ENCODE results near the gene PTPRG. TPM values are rescaled to one million over a fixed set of nuclear protein-coding genes. Genes with fewer than 3 reads are reported as not detected.

The PTPRG gene
- total RNA-seq, 1 experiment from 2014 or later: 32.1 TPM

DNA sequence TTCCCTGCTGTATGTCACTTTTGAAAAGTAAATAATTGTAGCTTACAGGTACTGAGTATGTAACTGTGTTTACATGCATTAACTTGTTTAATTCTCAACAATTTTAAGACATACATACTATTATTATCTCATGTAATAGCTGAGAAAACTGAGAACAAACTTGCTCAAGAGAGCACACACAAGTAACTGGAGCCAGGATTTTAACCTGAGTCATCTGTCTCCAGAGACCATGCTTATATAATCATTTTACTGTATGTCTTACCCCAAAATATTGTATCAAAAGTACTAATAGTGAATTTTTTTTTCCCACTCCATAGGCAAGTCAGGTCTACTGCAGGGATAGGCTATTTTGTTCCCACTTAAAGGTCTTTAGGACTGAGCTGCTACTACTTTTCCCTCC is 716.6 kb downstream of the PTPRG start:
- POLR2A ChIA-PET: no interaction called here
- no peaks in the 10 kb centered on the region for H3K79me2 ChIP-seq (ENCODE audit: insufficient read depth, low read length)
- DNase-seq (ENCODE audit: low read depth, low spot score) (no peak), ATAC-seq (no peak)
- TF ChIP-seq ZNF274 (IDR thresholded peaks at IDR 0.05; ENCODE audit: low read depth, low read length) (no peak), CEBPB (IDR thresholded peaks at IDR 0.05; ENCODE audit: low read depth) (no peak), ATF3 (IDR thresholded peaks at IDR 0.05) (no peak), EGR1 (IDR thresholded peaks at IDR 0.05; ENCODE audit: low read depth) (no peak), REST (IDR thresholded peaks at IDR 0.05; ENCODE audit: low read depth) (no peak)
- RAD21 ChIA-PET (ENCODE audit: low non-redundant PET in 1 of 2, low total read pairs in 2 of 2, uncharacterized antibody in 2 of 2, unreplicated experiment in 2 of 2): no interaction called here
- H3K27me3 ChIP-seq (ENCODE audit: insufficient read depth, low read length): no peaks in the 10 kb centered on the region
- intact Hi-C loops (cut with micrococcal nuclease): no loop called here
- H2AFZ ChIP-seq (ENCODE audit: low read depth, low read length, poor library complexity, severe bottlenecking): no peak overlapping the region
- no peaks in the 10 kb centered on the region for H4K20me1 ChIP-seq (ENCODE audit: insufficient read depth)
- H3K36me3 ChIP-seq (ENCODE audit: control insufficient read depth in 1 of 2, insufficient read depth in 2 of 2, low read length in 2 of 2): no peaks in the 10 kb centered on the region
- H3K27ac ChIP-seq (ENCODE audit: low read depth, low read length): no peak overlapping the region
- H3K4me1 ChIP-seq (ENCODE audit: control insufficient read depth in 1 of 2, insufficient read depth in 2 of 2, low read length in 2 of 2): no peaks in the 10 kb centered on the region
- H3K4me2 ChIP-seq (ENCODE audit: low read length): no peak overlapping the region
- H3K9me2 ChIP-seq (ENCODE audit: insufficient read depth): no peaks in the 10 kb centered on the region
- H3K9ac ChIP-seq (ENCODE audit: low read length): no peak overlapping the region
- H3K4me3 ChIP-seq (replicated peaks in 1 of 2; ENCODE audit: low read depth in 1 of 2, low read length in 2 of 2): no peak overlapping the region
- CTCF ChIA-PET: no interaction called here
- H3K9me3 ChIP-seq (ENCODE audit: control insufficient read depth in 1 of 2, insufficient read depth in 1 of 2, low read depth in 1 of 2, low read length in 2 of 2): no peaks in the 10 kb centered on the region
- no TSS peak for BruUV-seq (replicated peaks)

DNA sequence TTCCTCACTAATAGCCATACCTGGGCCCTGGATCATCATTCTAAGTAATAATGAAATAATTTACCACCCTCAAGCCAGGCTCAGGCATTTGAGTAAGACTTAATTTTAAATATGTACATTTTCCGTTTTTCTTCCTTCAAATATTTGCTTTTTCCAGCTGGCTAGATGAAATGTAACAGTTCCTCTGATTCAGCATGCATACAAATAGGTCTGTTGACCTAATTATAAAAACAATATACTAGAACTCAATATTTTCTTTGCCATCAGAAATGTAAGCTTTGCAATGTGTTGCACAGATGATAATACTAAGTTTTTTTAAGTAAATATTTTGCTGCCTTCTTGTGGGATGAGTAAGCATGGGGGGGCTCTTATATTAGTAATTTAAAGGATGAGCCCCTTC is 720.4 kb downstream of the PTPRG start:
- no peak overlapping the region for H3K4me2 ChIP-seq (ENCODE audit: low read length)
- BruUV-seq (replicated peaks): no TSS peak
- H3K4me3 ChIP-seq (replicated peaks in 1 of 2; ENCODE audit: low read depth in 1 of 2, low read length in 2 of 2): no peak overlapping the region
- intact Hi-C loops (cut with micrococcal nuclease): no loop called here
- RAD21 ChIA-PET (ENCODE audit: low non-redundant PET in 1 of 2, low total read pairs in 2 of 2, uncharacterized antibody in 2 of 2, unreplicated experiment in 2 of 2): no interaction called here
- no peak overlapping the region for H3K27ac ChIP-seq (ENCODE audit: low read depth, low read length)
- no peaks in the 10 kb centered on the region for H3K9me2 ChIP-seq (ENCODE audit: insufficient read depth)
- H3K4me1 ChIP-seq (ENCODE audit: control insufficient read depth in 1 of 2, insufficient read depth in 2 of 2, low read length in 2 of 2): no peaks in the 10 kb centered on the region
- H3K79me2 ChIP-seq (ENCODE audit: insufficient read depth, low read length): no peaks in the 10 kb centered on the region
- no peak overlapping the region for H2AFZ ChIP-seq (ENCODE audit: low read depth, low read length, poor library complexity, severe bottlenecking)
- no peaks in the 10 kb centered on the region for H3K36me3 ChIP-seq (ENCODE audit: control insufficient read depth in 1 of 2, insufficient read depth in 2 of 2, low read length in 2 of 2)
- TF ChIP-seq SP1 (IDR thresholded peaks at IDR 0.05; ENCODE audit: low read depth): no peak
- no peak for TF ChIP-seq EZH2phosphoT487 (IDR thresholded peaks at IDR 0.05; ENCODE audit: borderline replicate concordance)
- no peak for TF ChIP-seq ZFX (IDR thresholded peaks at IDR 0.05)
- no peak for TF ChIP-seq SIN3A (IDR thresholded peaks at IDR 0.05; ENCODE audit: low read depth)
- no peak for TF ChIP-seq ZBTB33 (IDR thresholded peaks at IDR 0.05; ENCODE audit: extremely low read depth, insufficient replicate concordance, low read length)
- TF ChIP-seq REST (IDR thresholded peaks at IDR 0.05; ENCODE audit: low read depth): no peak
- no peak for TF ChIP-seq POLR2AphosphoS5 (IDR thresholded peaks at IDR 0.05; ENCODE audit: low read depth, low read length)
- H3K9me3 ChIP-seq (ENCODE audit: control insufficient read depth in 1 of 2, insufficient read depth in 1 of 2, low read depth in 1 of 2, low read length in 2 of 2): no peaks in the 10 kb centered on the region
- DNase-seq (ENCODE audit: low read depth, low spot score) (no peak), ATAC-seq (no peak)
- POLR2A ChIA-PET: no interaction called here
- H3K27me3 ChIP-seq (ENCODE audit: insufficient read depth, low read length): no peaks in the 10 kb centered on the region
- H4K20me1 ChIP-seq (ENCODE audit: insufficient read depth): no peaks in the 10 kb centered on the region
- CTCF ChIA-PET: no interaction called here
- no peak overlapping the region for H3K9ac ChIP-seq (ENCODE audit: low read length)
